ENCODE data around the gene STK32B. TPM values are rescaled to one million over a fixed set of nuclear protein-coding genes. Genes with fewer than 3 reads are reported as not detected.
"Not testable (repeated sequence)": the region's sequence is repeated elsewhere in the genome, so short reads cannot be mapped to it uniquely, and the experiment has no call there.

The STK32B gene
- not detected for total RNA-seq

GRCh38 chr4:5051278-5052203 is at the start of gene STK32B:
Gene STK32B (plus strand): TSS chr4:5051480.
- ChIA-PET CTCF (interaction anchor here (1.2 to 1.4 kb wide), 3 partner anchors 407 to 761 kb away, joined by 3 read pairs; no protein-coding TSS in a partner anchor), POLR2A (no interaction called here)
- H3K4me1 Mint-ChIP-seq (ENCODE audit: low read depth), result peaks cover 5% of the 10 kb centered on the region
- intact Hi-C loops (cut with micrococcal nuclease), result loop anchor here (2.0 kb wide), 1 partner anchor 761 kb away; no protein-coding TSS in a partner anchor
- H3K27ac Mint-ChIP-seq, result no peak within 1 kb of the TSS
- DNase-seq, result peak; percentile 39
- H3K36me3 Mint-ChIP-seq, result no peaks in the 10 kb centered on the region
- H3K27me3 Mint-ChIP-seq, result peaks cover 46% of the 10 kb centered on the region
- H3K9me3 Mint-ChIP-seq, result no peaks in the 10 kb centered on the region
- peak within 1 kb of the TSS; percentile 42 for H3K4me3 Mint-ChIP-seq

- H3K4me1 Mint-ChIP-seq (ENCODE audit: low read depth); H3K4me3 Mint-ChIP-seq; H3K36me3 Mint-ChIP-seq; intact Hi-C loops (cut with micrococcal nuclease); H3K9me3 Mint-ChIP-seq; POLR2A ChIA-PET; H3K27ac Mint-ChIP-seq; DNase-seq; CTCF ChIA-PET: not testable (repeated sequence)
- peaks cover 11% of the 10 kb centered on the region for H3K27me3 Mint-ChIP-seq
These were observed 49.6 kb upstream of the STK32B start for GRCh38 chr4:5001641-5002040.

GRCh38 chr4:5003372-5003857 is 47.9 kb upstream of the STK32B start:
- ChIA-PET POLR2A (no interaction called here), CTCF (no interaction called here)
- Mint-ChIP-seq H3K36me3 (no peaks in the 10 kb centered on the region), H3K4me1 (ENCODE audit: low read depth) (no peaks in the 10 kb centered on the region), H3K9me3 (no peaks in the 10 kb centered on the region), H3K4me3 (no peak overlapping the region), H3K27ac (no peak overlapping the region), H3K27me3 (peaks cover 11% of the 10 kb centered on the region)
- DNase-seq, result no peak
- intact Hi-C loops (cut with micrococcal nuclease), result no loop called here

- POLR2A ChIA-PET, result no interaction called here
- H3K27me3 Mint-ChIP-seq, result peaks cover 11% of the 10 kb centered on the region
- intact Hi-C loops (cut with micrococcal nuclease), result no loop called here
- no peaks in the 10 kb centered on the region for H3K9me3 Mint-ChIP-seq
- H3K4me3 Mint-ChIP-seq, result no peak overlapping the region
- CTCF ChIA-PET, result no interaction called here
- no peaks in the 10 kb centered on the region for H3K36me3 Mint-ChIP-seq
- DNase-seq, result no peak
- H3K4me1 Mint-ChIP-seq (ENCODE audit: low read depth), result no peaks in the 10 kb centered on the region
- H3K27ac Mint-ChIP-seq, result no peak overlapping the region
These were observed 47.4 kb upstream of the STK32B start for GRCh38 chr4:5003918-5004317.

- H3K4me3 Mint-ChIP-seq, result no peak overlapping the region
- DNase-seq, result no peak
- ChIA-PET POLR2A (no interaction called here), CTCF (no interaction called here)
- no peaks in the 10 kb centered on the region for H3K9me3 Mint-ChIP-seq
- H3K27ac Mint-ChIP-seq, result no peak overlapping the region
- intact Hi-C loops (cut with micrococcal nuclease), result no loop called here
- H3K4me1 Mint-ChIP-seq (ENCODE audit: low read depth), result no peaks in the 10 kb centered on the region
- H3K36me3 Mint-ChIP-seq, result no peaks in the 10 kb centered on the region
- peaks cover 11% of the 10 kb centered on the region for H3K27me3 Mint-ChIP-seq
These were observed 46.8 kb upstream of the STK32B start for GRCh38 chr4:5004496-5004895.

GRCh38 chr4:5006932-5007331 is 44.3 kb upstream of the STK32B start:
- peaks cover 18% of the 10 kb centered on the region for H3K27me3 Mint-ChIP-seq
- intact Hi-C loops (cut with micrococcal nuclease); H3K4me1 Mint-ChIP-seq (ENCODE audit: low read depth); H3K4me3 Mint-ChIP-seq; H3K27ac Mint-ChIP-seq; H3K36me3 Mint-ChIP-seq; DNase-seq; CTCF ChIA-PET; POLR2A ChIA-PET; H3K9me3 Mint-ChIP-seq: not testable (repeated sequence)

- intact Hi-C loops (cut with micrococcal nuclease), result no loop called here
- no peak overlapping the region for H3K27ac Mint-ChIP-seq
- H3K9me3 Mint-ChIP-seq, result no peaks in the 10 kb centered on the region
- DNase-seq, result no peak
- H3K4me3 Mint-ChIP-seq, result no peak overlapping the region
- POLR2A ChIA-PET, result no interaction called here
- H3K36me3 Mint-ChIP-seq, result no peaks in the 10 kb centered on the region
- H3K27me3 Mint-ChIP-seq, result peaks cover 8% of the 10 kb centered on the region
- CTCF ChIA-PET, result no interaction called here
- H3K4me1 Mint-ChIP-seq (ENCODE audit: low read depth), result no peaks in the 10 kb centered on the region
These were observed 41.5 kb upstream of the STK32B start for GRCh38 chr4:5009796-5010195.

- Mint-ChIP-seq H3K4me3 (no peak overlapping the region), H3K36me3 (no peaks in the 10 kb centered on the region), H3K27ac (no peak overlapping the region), H3K4me1 (ENCODE audit: low read depth) (no peaks in the 10 kb centered on the region), H3K9me3 (no peaks in the 10 kb centered on the region), H3K27me3 (peaks cover 10% of the 10 kb centered on the region)
- CTCF ChIA-PET, result no interaction called here
- intact Hi-C loops (cut with micrococcal nuclease), result no loop called here
- POLR2A ChIA-PET, result no interaction called here
- DNase-seq, result no peak
These were observed 40.3 kb upstream of the STK32B start for GRCh38 chr4:5010984-5011383.

GRCh38 chr4:5012244-5012898 is 38.9 kb upstream of the STK32B start:
- Mint-ChIP-seq H3K4me3 (no peak overlapping the region), H3K36me3 (no peaks in the 10 kb centered on the region), H3K9me3 (no peaks in the 10 kb centered on the region), H3K27ac (no peak overlapping the region), H3K27me3 (peaks cover 17% of the 10 kb centered on the region), H3K4me1 (ENCODE audit: low read depth) (no peaks in the 10 kb centered on the region)
- intact Hi-C loops (cut with micrococcal nuclease), result no loop called here
- ChIA-PET CTCF (no interaction called here), POLR2A (no interaction called here)
- DNase-seq, result no peak

- DNase-seq, result no peak
- no peaks in the 10 kb centered on the region for H3K9me3 Mint-ChIP-seq
- no peaks in the 10 kb centered on the region for H3K4me1 Mint-ChIP-seq (ENCODE audit: low read depth)
- intact Hi-C loops (cut with micrococcal nuclease), result no loop called here
- no peak overlapping the region for H3K4me3 Mint-ChIP-seq
- H3K36me3 Mint-ChIP-seq, result no peaks in the 10 kb centered on the region
- no peak overlapping the region for H3K27ac Mint-ChIP-seq
- peaks cover 17% of the 10 kb centered on the region for H3K27me3 Mint-ChIP-seq
- CTCF ChIA-PET, result no interaction called here
- POLR2A ChIA-PET, result no interaction called here
These were observed 38.3 kb upstream of the STK32B start for GRCh38 chr4:5012958-5013357.

GRCh38 chr4:5014007-5014682 is 37.1 kb upstream of the STK32B start:
- no peak overlapping the region for H3K27ac Mint-ChIP-seq
- no peak overlapping the region for H3K4me3 Mint-ChIP-seq
- POLR2A ChIA-PET, result no interaction called here
- DNase-seq, result no peak
- intact Hi-C loops (cut with micrococcal nuclease), result no loop called here
- no peaks in the 10 kb centered on the region for H3K4me1 Mint-ChIP-seq (ENCODE audit: low read depth)
- no peaks in the 10 kb centered on the region for H3K9me3 Mint-ChIP-seq
- H3K36me3 Mint-ChIP-seq, result no peaks in the 10 kb centered on the region
- CTCF ChIA-PET, result no interaction called here
- H3K27me3 Mint-ChIP-seq, result peaks cover 19% of the 10 kb centered on the region

GRCh38 chr4:5018096-5018495 is 33.2 kb upstream of the STK32B start:
- CTCF ChIA-PET, result no interaction called here
- Mint-ChIP-seq H3K27ac (no peak overlapping the region), H3K4me1 (ENCODE audit: low read depth) (no peaks in the 10 kb centered on the region), H3K9me3 (no peaks in the 10 kb centered on the region), H3K27me3 (peaks cover 13% of the 10 kb centered on the region), H3K36me3 (no peaks in the 10 kb centered on the region), H3K4me3 (no peak overlapping the region)
- POLR2A ChIA-PET, result no interaction called here
- intact Hi-C loops (cut with micrococcal nuclease), result no loop called here
- no peak for DNase-seq

All from activated CD4-positive, alpha-beta memory T cell treated with anti-CD3 and anti-CD28 coated beads for 36 hours (primary cell).